Left forelimb (tissue), 1 donor: ENCODE results near the gene BARX1.
"Not testable (repeated sequence)": the region's sequence is repeated elsewhere in the genome, so short reads cannot be mapped to it uniquely, and the experiment has no call there.

Experiments
- DNase-seq: peaks from one replicate; pipeline ENCODE4 v3.0.0-alpha.2; 2018; ENCODE audit warnings: low spot score

BARX1 gene

DNA sequence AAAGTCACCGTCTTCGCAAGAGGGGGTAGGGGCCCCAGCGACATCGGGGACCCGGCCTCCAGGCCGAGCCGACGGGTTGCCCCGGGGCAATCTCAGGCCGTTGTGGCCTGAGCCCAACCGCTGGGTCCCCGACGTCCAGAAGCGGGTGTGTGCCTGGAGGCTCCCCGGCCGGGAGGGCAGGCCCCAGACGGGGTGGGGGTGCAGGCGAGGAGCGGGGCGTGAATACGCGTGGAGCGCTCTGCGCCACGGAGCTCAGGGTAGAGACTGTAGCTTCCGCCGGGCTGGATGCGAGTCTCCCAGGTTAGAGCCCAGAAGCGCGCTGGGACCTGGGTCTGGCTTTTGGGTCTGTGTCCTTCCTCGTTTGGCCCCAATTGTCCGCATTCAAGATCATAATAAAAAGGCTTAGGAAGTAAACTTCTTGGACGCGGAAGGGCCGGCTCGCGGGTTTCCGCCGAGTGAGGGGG is 3.5 kb downstream of the BARX1 start:
- DNase-seq, result no peak

DNA sequence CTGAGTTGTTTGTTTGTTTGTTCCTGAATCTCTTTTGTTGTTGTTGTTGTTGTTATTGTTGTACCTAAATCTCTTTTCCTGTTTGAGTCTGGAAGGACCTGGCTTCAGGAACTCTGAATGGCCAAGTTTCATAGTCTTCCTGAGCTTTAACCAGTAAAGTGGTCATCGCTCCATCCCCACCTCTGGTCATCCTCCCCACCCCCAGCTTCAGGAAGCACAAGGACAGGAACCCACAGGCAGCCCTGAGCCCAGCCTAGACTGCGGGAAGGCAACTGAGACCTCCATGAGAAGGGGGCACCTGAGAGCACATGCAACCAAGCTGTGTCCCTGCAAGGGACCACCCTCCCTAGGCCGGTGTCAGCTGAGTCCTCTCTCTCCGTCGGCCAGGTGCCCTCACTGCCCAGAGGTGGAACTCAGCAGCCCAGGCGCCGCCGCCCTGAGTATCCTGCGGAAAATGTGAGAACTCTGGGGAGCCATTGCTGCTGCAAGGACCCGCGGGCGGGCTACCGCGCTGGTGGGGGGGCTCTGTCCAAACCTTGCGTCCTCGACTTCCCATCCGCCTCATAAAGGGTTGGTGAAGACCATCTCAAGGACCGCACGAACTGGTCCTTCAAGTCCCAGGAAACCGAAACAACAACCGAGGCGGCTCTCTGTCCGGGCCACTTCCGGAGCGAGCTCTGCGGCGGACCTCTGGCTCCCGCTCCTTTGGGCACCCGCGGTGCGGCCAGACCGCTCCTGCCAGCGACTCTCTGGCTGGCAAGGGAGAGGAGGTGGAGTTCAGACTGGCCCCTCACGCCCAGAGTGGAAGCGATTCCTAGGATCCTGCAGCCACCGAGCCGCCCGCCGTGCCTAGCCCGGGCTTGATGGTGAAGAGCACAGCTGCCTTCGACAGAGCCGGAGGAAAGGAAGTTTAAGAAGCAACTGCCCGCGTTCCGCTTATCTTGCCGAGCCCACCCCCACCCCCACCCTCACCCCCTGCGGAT is 4.2 kb downstream of the BARX1 start:
- no peak for DNase-seq

DNA sequence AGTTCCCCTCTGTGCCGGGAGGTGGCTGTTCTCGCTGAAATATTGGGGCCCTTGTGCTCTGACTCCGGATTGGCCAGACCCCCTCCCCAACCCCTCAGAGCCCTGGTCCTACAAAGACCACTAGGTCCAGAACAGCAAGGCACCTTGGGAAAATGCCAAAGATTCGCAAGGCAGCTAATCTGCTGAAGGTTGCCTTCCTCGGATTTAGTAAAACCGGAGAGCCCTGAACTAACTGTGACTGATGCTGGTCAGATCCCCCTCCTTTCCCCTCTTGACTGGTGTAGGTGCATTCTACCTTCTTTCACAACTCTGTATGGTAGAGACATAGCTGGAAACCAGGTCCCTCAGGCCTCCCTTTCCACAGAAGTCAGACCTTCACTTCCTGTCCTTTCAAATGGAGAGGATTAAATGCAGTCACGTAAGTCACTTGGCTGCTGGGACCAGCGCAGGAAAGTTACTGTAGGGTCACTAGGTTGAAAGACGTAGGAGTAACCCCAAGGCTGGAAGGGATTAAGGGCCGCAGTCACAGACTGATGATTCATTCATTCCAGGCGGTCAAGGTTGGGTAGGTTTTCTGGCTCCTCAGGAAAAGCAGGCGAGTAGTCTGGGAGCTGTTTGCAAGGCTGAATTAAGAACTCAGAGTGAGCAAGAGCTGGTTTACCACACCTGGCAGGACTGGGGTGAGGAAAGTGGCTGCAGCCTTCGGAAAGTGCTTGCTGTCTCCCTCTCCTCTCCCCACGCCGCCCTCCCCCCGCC is 5.3 kb downstream of the BARX1 start:
- DNase-seq, result no peak

DNA sequence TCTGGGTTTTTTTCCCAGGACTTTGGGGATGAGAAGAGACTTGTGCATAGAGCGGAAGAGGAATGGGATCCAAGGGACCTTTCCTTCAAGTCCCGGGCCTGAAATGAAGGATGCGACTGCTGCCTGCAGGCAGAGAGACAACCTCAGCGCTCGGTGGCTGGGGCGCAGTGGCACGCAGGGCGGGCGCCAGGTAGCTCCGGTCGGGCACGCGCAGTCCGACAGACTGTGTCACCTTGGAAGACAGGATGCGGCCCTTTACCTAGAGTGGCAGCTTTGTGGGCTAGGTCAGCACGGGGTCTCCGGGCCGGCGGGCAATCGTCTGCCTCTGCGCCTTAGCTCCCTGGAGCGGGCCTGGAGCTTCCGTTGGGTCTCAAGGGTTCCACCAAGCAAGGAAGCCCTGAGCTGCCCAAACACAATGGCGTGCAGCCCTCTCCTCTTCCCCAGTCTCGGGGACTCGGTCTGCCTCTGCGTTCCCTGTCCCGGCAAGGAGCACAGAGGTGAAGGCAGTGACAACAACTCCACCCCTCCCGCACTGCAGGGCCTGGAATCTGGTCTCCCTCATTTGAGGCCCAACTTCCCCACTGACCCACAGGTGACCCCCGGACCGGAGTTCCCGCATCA is 6.0 kb downstream of the BARX1 start:
- DNase-seq, result no peak

DNA sequence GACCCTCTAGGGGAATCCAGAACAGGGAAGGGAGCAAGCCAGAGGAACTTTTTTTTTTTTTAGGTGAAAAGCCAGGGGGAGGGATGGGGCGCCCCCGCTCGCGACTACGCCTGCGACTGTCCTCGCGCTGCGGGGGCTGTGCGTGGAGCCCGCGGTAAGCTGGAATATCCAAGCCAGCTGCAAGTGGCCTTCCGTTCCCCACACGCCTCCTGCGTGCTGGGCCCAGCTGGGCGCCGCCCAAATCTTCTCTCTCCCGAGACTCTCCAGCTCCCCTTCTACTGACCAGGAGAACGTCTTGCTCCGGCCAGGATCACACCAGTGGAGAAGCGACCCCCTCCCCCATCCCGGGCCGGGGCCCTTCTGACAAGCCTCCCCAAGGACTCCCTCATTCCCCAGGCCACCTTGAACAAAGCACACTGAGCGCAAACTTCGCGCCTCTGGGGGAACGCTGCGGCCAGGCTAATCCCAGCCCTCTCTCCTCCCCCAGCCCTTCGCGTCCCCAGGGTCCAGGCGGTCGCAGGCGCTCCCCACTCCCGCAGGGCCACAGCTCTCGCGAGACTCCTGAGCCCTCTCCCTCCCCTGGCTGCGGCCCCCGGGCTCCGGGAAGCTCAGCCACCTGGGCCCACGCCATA is 6.6 kb downstream of the BARX1 start:
- no peak for DNase-seq

DNA sequence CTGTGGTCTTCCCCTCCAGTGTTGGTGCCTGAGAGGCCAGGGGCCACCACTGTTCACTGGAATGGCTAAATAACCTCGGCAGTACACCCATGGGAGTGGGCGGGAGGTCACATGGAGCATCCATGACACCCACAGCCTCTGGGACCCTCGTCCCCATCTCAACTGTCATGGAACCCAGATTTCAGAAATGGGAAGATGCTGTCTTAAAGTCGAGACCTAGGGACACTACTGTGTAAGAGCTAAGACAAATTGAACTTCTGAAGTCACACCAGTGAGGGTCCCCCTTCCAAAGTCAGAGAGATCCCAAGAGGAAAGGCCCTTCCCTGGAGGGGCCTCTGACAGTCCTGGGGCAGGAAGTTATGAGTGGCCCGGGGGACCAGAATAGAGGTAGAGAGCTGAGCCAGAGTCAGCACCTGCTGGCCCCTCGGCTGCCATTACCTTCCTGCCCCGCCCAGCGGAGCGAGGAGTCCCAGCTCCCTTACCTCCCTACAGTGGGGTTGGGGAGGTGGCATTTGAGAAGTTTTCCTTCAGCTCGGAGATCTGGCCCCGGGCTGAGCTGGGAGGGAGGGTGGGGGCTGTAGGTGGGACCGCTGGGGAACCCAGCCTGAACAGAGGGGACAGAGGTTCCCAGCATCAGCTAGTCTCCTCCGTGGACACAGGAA is 7.6 kb downstream of the BARX1 start:
- DNase-seq, result no peak

DNA sequence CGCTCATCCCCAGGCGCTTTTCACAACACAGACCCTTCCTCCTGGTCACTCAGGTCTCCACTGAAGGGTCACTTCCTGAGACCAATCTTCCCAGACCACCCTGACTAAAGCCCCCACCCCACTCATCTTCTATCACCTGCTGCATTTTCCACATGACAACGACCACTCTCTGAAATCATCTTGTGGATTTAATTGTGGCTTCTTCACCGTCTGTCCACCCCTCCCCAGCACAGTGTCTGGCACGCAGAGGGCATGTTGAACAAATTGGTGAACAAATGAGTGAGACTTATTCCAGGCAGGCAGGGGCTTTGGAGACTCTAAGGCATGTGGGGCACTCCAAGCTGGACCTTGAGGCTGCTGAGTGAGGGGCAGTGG is 8.8 kb downstream of the BARX1 start:
- DNase-seq, result no peak

DNA sequence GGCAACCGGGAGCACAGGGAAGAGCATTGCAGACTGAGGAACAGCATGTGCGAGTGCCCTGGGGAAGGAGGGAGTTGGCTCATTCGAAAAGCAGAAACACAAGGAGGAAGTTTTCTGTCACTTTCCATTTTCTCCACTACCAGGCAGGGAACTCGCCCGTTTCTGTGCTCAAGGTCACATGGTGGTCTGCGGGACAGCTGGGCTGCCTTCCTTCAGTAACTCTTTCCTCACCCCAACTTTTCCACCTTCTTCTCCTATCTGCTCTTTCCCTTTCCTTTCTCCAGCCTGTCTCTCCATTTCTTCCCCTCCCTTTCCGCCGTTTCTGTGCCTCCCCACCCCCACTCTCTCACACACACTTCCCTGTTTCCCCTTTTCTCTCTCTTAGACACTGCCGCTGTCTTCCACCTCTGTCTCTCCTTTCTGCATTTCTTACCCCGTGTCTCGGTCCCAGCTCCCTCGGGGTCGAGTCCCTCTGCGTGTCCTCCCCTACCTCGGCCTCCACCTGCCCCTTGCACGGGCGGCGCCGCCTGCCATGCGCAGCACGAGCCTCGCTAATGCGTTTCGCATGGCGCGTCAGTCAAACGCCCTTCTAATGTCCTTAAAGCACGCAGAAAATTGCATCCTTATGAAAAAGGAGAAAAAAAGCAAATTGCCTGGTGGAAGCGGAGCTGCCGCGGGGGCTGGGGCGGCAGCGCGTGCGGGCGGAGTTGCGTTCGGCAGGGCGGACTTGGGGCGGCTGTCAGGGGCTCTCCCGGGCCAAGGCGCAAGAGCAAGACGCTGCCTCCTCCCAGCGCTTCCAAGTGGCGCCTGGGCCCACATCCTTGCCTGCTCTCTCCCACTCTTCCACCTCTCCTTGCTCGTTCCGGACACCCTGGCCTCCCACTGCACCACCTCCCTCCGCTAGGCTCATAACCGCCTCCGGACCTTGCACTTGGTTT is 9.5 kb downstream of the BARX1 start:
- no peak for DNase-seq

DNA sequence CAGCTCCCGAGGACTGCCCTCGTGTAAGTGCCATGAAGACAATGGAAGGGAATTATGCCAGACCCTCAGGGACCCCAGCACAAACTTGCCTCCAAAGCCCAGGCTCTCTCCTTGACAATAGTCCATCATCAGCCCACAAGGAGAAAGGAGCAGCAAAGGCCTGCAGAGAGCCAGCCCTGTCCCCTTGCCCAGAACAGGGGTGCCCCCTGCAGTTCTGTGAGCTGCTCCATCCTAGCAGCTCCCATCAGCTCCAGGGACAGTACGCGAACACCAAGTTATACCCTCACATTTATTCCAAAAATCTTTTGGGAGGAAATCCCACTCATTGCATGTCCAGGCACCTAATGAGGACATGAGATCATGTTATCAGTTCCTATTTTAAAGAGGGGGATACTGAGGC is 11.1 kb downstream of the BARX1 start:
- DNase-seq, result no peak

DNA sequence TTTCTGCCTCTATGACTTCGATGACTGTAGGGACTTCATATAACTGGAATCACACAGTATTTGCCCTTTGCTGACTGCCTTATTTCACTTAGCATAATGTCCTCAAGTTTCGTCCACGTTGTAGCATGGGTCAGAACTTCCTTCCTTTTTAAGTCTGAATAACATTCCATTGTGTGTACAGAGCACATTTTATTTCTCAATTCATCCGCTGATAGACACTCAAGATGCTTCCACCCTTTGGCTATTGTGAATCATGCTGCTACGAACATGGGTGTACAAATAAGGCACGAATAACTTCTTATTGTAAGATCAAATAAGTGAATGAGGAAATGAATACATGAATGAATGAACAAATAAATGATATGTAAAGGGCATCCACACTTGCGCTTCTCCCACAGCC is 13.0 kb downstream of the BARX1 start:
- DNase-seq, result no peak

DNA sequence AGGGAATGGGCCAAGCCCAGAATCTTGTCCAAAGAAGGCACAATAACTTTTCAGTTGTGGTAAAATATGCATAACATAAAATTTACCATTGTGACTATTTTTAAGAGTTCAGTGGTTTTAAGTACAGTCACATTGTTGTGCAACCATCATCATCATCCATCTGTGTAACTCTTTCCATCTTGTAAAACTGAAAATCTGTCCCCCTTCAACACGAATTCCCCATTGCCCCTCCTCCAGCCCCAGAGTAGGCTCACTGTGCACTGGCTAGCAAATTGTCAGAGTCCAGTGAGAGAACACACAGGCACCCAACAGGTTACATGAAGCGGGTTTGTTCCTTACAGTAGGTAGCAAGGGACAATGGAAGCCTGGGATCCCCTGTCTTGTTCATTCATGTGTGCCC is 13.7 kb downstream of the BARX1 start:
- DNase-seq, result no peak

DNA sequence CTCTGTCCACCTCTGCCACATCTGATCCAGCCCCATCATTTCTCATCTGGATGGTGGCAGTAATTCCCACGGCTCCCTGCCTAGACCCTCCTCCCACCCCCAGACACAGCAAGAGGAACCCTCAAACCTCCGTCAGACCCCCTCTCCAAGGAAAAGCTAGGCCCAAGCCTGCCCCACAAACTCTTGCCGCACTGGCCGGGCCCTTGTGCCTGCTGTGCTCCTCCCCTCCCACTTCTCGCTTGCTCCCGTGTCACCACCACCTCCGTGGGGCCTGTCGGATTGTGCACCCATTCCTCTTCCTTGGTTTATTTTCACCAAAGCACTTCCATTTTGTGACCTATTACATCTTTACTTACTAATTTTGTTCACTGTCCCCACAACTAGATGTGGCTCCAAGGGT is 14.2 kb downstream of the BARX1 start:
- DNase-seq, result no peak

DNA sequence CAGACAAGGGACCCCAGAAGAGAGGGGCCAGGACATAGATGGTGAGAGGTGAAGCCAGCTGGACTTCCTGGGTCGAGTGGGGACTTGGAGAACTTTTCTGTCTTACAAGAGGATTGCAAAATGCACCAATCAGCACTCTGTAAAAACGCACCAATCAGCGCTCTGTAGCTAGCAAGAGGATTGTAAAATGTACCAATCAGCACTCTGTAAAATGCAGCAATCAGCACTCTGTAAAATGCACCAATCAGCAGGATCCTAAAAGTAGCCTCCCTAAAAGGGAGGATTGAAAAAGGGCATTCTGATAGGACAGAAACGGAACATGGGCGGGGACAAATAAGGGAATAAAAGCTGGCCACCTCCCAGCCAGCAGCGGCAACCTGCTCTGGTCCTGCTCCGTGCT is 15.6 kb downstream of the BARX1 start:
- DNase-seq, result not testable (repeated sequence)

DNA sequence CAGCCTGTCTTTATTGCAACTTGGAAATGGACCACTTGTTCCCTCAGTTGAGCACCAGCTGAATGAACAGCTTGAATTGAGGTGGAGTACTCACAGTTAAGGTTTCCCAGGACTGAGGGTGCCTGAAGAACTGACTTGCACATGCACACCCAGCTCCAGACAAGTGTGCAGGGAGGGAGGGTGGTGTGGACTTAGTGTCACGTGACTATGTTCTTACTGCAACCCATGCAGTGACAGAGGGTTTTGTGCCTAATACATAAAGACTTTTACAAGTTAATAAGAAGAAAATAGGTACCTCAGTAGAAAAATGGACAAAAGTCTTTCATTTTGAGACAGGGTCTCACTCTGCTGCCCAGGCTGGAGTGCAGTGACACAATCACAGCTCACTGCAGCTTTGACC is 18.0 kb downstream of the BARX1 start:
- no peak for DNase-seq

DNA sequence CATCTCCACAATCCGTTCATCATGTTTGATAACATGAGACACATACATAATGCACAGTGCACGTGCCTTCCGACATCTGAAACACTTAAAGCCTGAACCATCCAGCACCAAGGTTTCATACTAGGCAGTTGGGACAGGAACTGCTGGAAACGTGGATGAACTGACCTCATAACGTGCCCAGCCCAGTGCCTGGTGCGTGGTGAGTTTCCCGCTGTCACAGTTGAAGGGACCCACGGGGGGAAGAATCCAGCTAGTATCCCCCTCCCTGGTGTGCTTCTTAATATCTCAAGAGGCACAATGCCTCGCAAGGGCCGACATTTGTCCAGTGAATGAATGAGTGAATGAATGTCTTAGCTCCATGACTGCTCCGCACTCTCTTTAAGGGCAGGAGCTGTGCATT is 23.2 kb downstream of the BARX1 start:
- no peak for DNase-seq

DNA sequence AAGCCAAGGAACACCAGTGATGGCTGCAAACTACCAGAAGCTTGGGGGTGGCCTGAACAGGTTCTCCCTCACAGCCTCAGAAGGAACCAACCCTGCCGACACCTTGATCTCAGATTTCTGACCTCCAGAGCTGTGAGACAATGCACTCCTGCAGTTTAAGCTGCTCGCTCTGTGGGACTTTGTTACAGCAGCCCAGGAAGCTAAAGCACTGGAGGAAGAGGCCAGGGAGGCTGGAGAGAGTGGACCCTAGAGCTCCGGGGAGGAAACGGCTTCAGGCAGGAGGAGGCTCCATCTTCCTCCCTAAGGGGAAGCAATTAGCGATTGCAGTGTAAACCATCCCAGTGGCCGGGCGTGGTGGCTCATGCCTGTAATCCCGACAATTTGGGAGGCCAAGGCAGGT is 25.1 kb downstream of the BARX1 start:
- no peak for DNase-seq

DNA sequence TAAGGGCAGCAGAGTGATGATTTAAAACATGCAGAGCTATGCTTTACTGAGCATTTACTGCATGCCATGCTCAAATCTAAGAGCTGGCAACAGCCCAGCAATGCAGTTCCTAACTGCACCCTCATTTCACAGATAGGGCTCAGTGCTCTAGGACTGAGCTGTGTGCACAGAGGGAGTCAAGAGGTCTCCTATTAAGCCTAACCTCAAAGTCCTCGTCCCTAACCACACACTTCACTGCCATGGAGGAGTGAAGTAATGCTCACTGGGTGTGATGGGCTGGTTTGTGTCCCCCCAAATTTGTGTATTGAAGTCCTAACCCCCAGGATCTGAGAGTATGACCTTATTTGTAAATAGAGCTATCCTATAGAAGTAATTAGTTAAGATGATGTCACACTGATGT is 25.9 kb downstream of the BARX1 start:
- no peak for DNase-seq

DNA sequence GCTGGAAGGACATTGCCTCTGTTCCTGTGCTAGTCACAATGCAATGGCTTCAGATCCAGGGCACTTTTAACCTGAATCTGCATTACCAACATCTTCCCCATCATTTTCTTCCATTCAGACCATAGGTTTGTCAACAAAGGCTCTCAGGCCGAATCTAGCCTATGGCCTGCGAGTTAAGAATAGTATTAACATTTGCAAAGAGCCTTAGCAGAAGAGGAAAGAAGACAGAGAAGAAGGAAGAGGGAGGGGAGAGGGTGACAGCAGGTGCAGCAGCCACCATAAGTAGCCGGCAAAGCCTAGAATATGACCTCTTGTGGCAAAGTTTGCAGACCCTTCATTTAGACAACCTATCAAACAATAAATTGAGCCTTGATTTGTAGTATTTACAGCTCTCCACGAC is 32.6 kb downstream of the BARX1 start:
- DNase-seq, result no peak

DNA sequence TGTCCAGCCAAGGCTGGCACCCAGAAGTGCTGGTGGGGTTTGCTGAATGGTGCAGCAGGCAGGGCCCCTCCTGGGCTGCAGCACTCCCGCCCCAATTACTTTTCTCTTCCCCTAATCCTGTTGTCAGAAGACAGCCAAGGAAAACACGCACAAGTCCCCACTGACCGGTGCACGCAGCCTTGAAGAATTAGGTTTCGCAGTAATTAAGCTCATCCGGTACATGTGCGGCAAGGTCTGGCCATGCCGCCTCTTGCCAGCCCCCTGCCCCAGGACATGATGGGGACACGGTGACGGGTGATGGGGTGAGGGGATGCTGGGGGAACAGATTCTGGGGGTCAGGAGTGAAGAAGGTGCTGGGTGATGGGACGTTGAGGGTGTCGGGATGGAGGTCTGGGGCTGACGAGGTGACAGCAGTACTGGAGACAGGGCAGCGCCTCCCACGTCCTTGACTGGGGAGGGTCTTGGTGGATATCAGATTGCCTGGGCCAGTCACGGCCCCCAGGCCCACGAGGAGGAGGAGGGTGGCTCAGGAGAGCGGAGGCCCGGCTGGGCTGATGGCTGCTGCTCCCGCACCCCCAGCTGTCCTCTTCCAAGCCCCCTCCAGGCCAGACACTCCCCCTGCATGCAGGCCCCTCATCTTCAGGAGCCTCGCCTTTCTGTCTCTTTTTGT is 34.9 kb downstream of the BARX1 start:
- no peak for DNase-seq

DNA sequence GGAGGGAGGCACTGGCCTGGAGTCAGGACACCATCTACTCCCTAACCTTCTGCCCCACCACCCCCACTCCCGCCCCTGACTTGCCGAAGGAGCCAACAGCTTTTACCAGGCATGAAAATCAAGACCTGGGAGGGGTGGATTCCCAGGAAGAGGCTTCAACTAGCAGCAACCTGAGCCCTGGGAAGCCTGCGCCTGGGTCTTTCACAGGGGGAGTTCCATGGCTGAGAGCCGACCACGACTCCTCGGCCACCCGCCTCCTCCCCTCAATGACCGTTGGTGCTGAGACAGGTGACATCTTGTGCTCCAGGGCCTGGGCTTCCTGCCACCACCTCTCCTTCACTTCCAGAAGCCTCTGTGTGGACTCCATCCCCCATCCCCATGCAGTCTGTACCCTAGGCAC is 37.1 kb downstream of the BARX1 start:
- no peak for DNase-seq
